NCI-H1694 (cell line): ENCODE results near the gene ATAD3B.
A peak's percentile ranks its signal among the peaks of the same experiment; 100 is the strongest.
"Not testable (repeated sequence)": the region's sequence is repeated elsewhere in the genome, so short reads cannot be mapped to it uniquely, and the experiment has no call there.

ENCODE experiments used
- DNase-seq: peaks from one replicate; lab custom pipeline; 2025; lab: John Stamatoyannopoulos, UW

Gene ATAD3B

DNA sequence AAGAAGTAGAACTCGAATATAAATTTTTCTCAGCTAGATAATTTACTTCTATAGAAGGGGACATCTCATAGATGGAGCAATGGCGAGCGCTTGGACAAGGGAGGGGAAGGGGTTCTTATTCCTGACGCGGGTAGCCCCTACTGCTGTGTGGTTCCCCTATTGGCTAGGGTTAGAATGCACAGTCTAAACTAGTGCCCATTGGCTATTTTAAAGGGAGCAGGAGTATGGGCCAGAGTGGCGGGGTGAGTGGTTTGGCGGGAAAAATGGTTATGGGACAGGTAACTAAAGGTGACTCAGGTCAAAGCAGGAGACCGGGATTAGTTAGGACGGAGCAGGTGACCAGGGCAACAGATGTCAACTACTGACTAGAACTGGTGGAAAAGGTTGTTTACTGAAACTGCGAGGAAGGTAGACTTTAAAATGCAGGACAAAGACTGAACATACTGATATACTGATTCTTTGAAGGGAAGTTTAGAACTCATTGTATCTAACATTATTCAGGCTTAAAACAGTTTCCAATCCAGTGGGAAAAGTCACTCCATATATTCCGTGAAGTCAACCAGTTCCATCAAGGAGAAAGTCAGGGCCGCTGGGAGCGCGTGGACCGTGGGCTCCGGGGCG, 39.5 kb downstream of the ATAD3B start:
- DNase-seq = no peak

- DNase-seq = peak; percentile 91
These were observed 40.1 kb downstream of the ATAD3B start, which contains the start of gene ATAD3A for GRCh38 chr1:1511533-1512285. TSS of gene ATAD3A (plus strand) at chr1:1512162. CDS start at chr1:1512269, 107 bp downstream.

DNA sequence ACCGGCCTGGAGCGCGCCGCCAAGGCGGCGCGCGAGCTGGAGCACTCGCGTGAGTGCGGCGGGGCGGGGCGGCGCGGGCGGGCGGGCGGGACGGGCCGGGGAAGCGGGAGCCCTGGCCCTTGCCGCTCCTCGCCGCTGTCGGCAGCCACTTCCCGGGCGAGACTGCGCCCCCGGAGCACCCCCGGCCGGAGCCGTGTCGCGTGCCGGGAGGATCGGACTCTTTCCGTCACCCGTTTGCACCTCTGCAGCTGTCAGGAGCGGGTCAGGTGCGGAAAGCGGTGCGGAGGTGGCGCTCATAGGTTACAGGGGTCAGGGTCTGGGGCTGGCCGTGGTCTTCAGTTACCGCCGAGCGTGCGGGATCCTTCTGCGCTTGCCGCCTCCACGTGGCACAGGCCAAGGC, 40.9 kb downstream of the ATAD3B start:
- not testable (repeated sequence) for DNase-seq

- DNase-seq = not testable (repeated sequence)
These were observed 42.1 kb downstream of the ATAD3B start for GRCh38 chr1:1513675-1514074.

DNA sequence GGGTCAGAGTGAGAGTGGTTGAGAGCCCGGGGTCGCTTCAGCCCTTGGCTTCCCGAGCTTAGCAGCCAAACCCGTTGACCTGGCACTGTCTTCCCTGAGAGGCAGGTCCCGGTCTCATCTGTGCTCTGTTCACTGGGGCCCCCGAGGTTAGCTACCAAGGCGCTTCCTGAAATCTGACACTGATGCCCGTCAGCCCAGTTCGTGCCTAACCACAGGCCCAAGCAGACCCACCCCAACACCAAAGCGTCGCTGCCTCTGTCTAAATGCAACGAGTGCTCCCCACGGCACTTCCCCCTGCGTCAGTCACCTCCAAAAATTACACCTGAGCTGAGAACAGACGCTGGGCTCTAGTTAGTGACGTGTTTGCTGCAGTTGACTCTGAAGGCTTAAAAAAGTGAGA, 42.8 kb downstream of the ATAD3B start:
- not testable (repeated sequence) for DNase-seq

DNA sequence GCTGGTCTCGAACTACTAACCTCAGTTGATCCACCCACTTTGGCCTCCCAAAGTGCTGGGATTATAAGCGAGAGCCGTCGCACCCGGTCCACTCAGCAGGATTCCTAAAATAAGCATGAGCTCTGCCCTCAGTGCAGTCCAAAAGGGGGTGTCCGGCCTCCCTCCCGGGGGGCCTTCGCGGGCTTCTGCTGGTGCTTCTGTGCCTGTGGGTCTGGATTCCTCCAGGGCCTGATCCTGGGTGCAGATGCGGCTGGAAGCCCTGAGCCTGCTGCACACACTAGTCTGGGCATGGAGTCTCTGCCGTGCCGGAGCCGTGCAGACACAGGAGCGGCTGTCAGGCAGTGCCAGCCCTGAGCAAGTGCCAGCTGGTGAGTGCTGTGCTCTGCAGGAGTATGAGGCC, 45.4 kb downstream of the ATAD3B start:
- not testable (repeated sequence) for DNase-seq

- DNase-seq = no peak
These were observed 46.5 kb downstream of the ATAD3B start for GRCh38 chr1:1517973-1518620.

GRCh38 chr1:1518621-1519007, 47.0 kb downstream of the ATAD3B start:
- not testable (repeated sequence) for DNase-seq

- not testable (repeated sequence) for DNase-seq
These were observed 48.4 kb downstream of the ATAD3B start for GRCh38 chr1:1519805-1520505.

DNA sequence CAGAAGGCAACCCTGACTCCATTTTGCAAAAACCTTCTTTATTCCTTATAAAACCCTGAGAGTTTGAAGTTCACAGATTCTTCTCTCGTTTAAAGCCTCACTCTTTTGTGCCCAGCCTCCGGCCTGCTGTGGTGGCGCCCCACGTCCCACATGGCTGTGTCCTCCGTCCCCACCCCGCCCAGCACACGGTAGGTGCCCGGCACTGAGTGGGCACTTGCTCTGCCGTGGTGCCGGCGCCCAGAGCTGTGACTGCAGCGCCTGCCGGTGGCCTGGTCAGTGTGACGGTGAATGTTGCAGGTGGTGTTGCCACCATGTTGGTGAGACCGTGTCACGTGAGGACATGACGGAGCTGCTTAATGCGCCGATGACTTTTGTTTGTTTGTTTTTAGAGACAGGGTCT, 49.8 kb downstream of the ATAD3B start:
- no peak for DNase-seq

- DNase-seq = not testable (repeated sequence)
These were observed 51.0 kb downstream of the ATAD3B start for GRCh38 chr1:1522536-1522935.

GRCh38 chr1:1523226-1523625, 51.7 kb downstream of the ATAD3B start:
- DNase-seq = not testable (repeated sequence)

GRCh38 chr1:1523651-1524050, 52.1 kb downstream of the ATAD3B start:
- not testable (repeated sequence) for DNase-seq

- not testable (repeated sequence) for DNase-seq
These were observed 53.3 kb downstream of the ATAD3B start for GRCh38 chr1:1524750-1525383.

DNA sequence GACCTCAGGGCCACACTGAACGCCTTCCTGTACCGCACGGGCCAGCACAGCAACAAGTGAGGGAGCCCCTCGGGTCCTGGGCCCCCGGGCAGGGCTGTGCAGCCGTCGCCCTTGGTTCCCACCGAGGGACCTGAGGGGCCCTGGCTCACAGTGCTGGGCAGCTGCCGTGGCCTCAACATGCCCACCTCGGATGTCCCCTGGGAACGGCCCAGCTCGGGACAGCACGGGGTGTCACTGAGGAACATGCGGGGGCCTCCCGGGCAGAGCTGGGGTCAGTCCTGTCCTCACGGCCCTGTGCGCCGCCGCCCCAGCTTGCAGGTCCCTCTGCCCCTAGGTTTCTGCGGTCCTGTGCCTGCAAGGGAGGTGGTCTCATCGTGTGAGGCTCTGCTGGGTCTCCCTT, 54.9 kb downstream of the ATAD3B start:
- DNase-seq = not testable (repeated sequence)

DNA sequence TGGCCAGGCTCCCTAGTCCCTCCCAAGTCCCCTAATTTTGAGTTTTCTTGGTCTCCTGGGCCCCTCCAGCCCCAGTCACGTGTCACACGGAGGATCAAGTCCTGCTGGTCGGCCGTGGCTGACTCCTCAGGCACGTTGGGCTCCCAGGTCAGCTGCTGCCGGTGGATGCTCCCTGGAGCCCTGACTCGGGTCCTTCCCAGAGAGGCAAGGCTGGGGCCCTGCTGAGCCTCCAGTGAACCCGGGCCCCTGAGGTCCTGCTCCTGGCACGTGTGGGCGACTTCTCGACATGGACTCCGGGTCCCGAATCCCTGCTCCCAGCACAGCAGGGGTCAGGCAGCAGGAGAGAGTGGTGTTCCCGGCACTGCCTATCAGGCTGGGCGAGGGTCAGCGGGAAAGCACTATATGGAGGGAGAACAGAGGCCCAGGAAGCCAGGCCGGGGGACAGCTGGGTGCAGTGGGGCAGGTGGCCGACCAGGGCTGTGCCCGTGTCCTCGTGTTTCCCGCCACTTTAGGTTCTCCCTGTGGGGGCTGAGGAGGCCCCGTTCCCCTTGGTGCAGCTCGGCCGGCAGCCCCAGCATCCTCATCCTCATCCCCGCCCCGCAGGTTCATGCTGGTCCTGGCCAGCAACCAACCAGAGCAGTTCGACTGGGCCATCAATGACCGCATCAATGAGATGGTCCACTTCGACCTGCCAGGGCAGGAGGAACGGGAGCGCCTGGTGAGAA, 55.7 kb downstream of the ATAD3B start:
- DNase-seq = no peak

DNA sequence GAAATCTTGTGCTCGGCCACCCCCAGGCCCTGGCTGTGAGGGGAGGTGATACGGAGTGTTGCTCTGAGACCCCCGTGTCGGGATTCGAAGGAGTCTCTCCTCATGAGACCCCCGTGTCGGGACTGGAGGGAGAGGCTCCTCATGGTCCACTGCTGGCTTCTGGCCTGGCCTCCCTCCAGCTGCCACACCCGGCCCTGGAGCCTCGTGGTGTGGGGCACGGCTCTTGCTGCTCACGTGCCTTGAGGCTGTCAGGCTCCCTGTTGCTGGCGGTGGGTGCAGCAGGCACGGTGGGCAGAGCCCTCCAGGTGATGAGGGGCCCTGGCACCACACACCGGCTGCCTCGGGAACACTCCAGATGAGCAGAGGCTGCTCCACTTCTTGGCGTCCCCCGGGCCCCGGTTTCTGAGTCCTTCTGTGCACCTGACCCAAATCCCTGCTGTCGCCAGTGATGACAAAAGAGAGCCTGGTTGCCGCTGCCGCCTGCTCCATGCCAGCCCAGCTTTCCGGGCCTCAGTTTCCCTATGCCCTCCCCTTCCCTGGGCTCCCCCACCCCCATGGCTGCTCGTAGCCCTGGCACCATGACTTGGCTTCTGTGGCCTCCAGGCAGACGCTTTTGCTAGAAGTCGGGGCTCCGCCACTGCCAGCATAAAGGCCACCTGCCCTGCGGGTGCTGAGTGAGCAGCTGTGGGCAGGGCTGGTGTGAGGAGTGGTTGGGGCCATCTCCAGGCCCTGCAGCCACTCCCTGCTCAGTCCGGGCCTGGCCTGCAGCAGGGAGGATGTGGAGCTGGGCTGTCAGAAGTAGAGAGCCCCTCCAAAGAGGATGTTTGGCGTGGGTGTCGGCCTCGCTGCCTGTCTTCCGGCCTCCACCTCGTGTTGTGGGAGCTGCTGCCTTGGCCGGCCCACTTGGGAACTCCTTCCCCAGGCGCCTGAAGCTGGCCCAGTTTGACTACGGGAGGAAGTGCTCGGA, 57.0 kb downstream of the ATAD3B start:
- no peak for DNase-seq

DNA sequence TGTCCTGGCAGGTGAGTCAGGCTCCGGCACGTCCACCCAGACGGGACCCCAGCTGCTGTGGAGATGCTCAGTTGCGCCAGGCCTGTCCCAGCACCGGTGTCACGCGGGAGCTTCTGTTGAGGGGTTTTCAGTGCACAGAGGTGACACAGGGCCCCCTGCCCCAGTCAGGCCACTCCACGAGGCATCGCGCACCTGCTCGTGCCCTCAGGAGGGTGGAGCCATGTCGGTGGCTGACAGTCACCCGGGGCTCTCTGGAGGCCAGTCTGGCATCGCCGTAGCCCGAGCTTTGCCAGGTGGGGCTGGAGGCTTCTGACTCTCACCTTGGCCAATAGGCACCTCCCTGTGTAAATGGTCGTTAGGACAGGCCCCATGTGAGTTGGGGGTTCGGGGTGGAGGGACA, 57.8 kb downstream of the ATAD3B start:
- no peak for DNase-seq

GRCh38 chr1:1529936-1530335, 58.4 kb downstream of the ATAD3B start:
- DNase-seq = no peak

- no peak for DNase-seq
These were observed 60.4 kb downstream of the ATAD3B start for GRCh38 chr1:1531947-1532346.
